ENCODE data around the gene CAMTA1. TPM values are rescaled to one million over a fixed set of nuclear protein-coding genes. Genes with fewer than 3 reads are reported as not detected.
"Not testable (repeated sequence)": the region's sequence is repeated elsewhere in the genome, so short reads cannot be mapped to it uniquely, and the experiment has no call there.

The CAMTA1 gene
- total RNA-seq, 1 donor from 2014 or later, result 38.1 TPM

- Histone ChIP-seq H3K4me1 (ENCODE audit: control insufficient read depth in 3 of 3, insufficient read depth in 3 of 3, low read length in 3 of 3) (no peaks in the 10 kb centered on the region), H3K9me3 (ENCODE audit: control insufficient read depth in 3 of 3, low read length in 3 of 3) (no peaks in the 10 kb centered on the region), H3K27ac (ENCODE audit: low read depth, low read length) (no peak overlapping the region)
Observed at GRCh38 chr1:7409278-7409677, 624.0 kb downstream of the CAMTA1 start.

GRCh38 chr1:7410156-7410555 is 624.9 kb downstream of the CAMTA1 start:
- H3K36me3 ChIP-seq (ENCODE audit: control insufficient read depth in 3 of 3, insufficient read depth in 3 of 3, low read length in 3 of 3), result no peaks in the 10 kb centered on the region
- no peak overlapping the region for H3K27ac ChIP-seq (ENCODE audit: low read depth, low read length)
- H3K9ac ChIP-seq (ENCODE audit: low read depth in 1 of 3, low read length in 3 of 3), result no peak overlapping the region

More at GRCh38 chr1:7409278-7409677, 624.0 kb downstream of the CAMTA1 start:
- H3K36me3 ChIP-seq (ENCODE audit: control insufficient read depth in 3 of 3, insufficient read depth in 3 of 3, low read length in 3 of 3), result no peaks in the 10 kb centered on the region
- peaks cover 0 to 6% (median 0%) of the 10 kb centered on the region in 3 donors for H3K27me3 ChIP-seq (ENCODE audit: control insufficient read depth in 3 of 3, insufficient read depth in 3 of 3, low read length in 3 of 3)
- no peak overlapping the region for H3K4me3 ChIP-seq (ENCODE audit: low read length in 3 of 3)
- H3K9ac ChIP-seq (ENCODE audit: low read depth in 1 of 3, low read length in 3 of 3), result no peak overlapping the region

DNA sequence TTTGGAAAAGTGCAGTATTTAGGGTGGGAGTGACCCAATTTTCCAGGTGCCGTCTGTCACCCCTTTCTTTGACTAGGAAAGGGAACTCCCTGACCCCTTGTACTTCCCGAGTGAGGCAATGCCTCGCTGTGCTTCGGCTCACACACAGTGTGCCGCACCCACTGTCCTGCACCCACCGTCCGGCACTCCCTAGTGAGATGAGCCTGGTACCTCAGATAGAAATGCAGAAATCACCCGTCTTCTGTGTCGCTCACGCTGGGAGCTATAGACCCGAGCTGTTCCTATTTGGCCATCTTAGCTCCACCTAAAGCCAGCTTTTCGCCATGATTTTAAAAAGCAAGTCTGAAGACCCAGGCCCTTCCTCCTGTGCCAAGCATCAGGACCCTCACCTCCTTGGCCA is 632.4 kb downstream of the CAMTA1 start:
- H3K4me3 ChIP-seq (ENCODE audit: low read length in 3 of 3); H3K4me1 ChIP-seq (ENCODE audit: control insufficient read depth in 3 of 3, insufficient read depth in 3 of 3, low read length in 3 of 3); H3K9me3 ChIP-seq (ENCODE audit: control insufficient read depth in 3 of 3, low read length in 3 of 3); H3K9ac ChIP-seq (ENCODE audit: low read depth in 1 of 3, low read length in 3 of 3); H3K27ac ChIP-seq (ENCODE audit: low read depth, low read length); H3K36me3 ChIP-seq (ENCODE audit: control insufficient read depth in 3 of 3, insufficient read depth in 3 of 3, low read length in 3 of 3); H3K27me3 ChIP-seq (ENCODE audit: control insufficient read depth in 3 of 3, insufficient read depth in 3 of 3, low read length in 3 of 3): not testable (repeated sequence)

More at GRCh38 chr1:7410156-7410555, 624.9 kb downstream of the CAMTA1 start:
- no peaks in the 10 kb centered on the region for H3K4me1 ChIP-seq (ENCODE audit: control insufficient read depth in 3 of 3, insufficient read depth in 3 of 3, low read length in 3 of 3)
- peaks cover 0 to 6% (median 0%) of the 10 kb centered on the region in 3 donors for H3K27me3 ChIP-seq (ENCODE audit: control insufficient read depth in 3 of 3, insufficient read depth in 3 of 3, low read length in 3 of 3)
- no peak overlapping the region for H3K4me3 ChIP-seq (ENCODE audit: low read length in 3 of 3)
- H3K9me3 ChIP-seq (ENCODE audit: control insufficient read depth in 3 of 3, low read length in 3 of 3), result no peaks in the 10 kb centered on the region

DNA sequence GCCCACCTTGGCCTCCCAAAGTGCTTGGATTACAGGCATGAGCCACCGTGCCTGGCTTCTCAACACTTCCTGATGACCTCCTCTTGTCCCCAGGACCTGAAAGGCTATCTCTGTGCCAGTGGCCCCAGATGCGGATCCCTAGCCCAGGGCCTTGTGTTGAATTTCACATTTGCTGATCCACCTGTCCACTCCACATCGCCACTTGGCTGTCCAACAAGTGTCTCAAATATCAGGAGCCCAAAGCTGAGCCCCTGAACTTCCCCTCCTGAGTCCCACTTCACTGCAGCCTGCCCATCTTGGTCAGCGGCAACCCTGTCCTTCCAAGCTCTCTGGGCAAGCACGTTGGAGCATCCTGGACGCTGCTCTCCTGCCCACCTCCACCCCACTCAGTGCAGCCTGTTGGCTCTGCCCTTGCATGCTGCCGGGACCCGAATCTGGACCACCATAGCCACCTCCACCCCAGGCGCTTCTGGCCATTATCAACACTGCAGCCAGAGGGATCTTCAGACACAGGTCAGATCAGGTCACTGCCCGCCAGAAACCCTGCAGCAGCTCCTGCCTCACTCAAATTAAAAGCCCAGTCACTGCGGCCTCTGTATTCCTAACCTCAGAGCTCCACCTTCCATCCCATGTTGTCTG is 633.3 kb downstream of the CAMTA1 start:
- no peaks in the 10 kb centered on the region for H3K27me3 ChIP-seq (ENCODE audit: control insufficient read depth in 3 of 3, insufficient read depth in 3 of 3, low read length in 3 of 3)
- H3K4me3 ChIP-seq (ENCODE audit: low read length in 3 of 3), result no peak overlapping the region
- no peaks in the 10 kb centered on the region for H3K36me3 ChIP-seq (ENCODE audit: control insufficient read depth in 3 of 3, insufficient read depth in 3 of 3, low read length in 3 of 3)
- no peak overlapping the region for H3K27ac ChIP-seq (ENCODE audit: low read depth, low read length)
- no peaks in the 10 kb centered on the region for H3K9me3 ChIP-seq (ENCODE audit: control insufficient read depth in 3 of 3, low read length in 3 of 3)
- no peak overlapping the region for H3K9ac ChIP-seq (ENCODE audit: low read depth in 1 of 3, low read length in 3 of 3)
- no peaks in the 10 kb centered on the region for H3K4me1 ChIP-seq (ENCODE audit: control insufficient read depth in 3 of 3, insufficient read depth in 3 of 3, low read length in 3 of 3)

- Histone ChIP-seq H3K36me3 (ENCODE audit: control insufficient read depth in 3 of 3, insufficient read depth in 3 of 3, low read length in 3 of 3) (no peaks in the 10 kb centered on the region), H3K9ac (ENCODE audit: low read depth in 1 of 3, low read length in 3 of 3) (no peak overlapping the region), H3K9me3 (ENCODE audit: control insufficient read depth in 3 of 3, low read length in 3 of 3) (no peaks in the 10 kb centered on the region), H3K27me3 (ENCODE audit: control insufficient read depth in 3 of 3, insufficient read depth in 3 of 3, low read length in 3 of 3) (no peaks in the 10 kb centered on the region), H3K27ac (ENCODE audit: low read depth, low read length) (no peak overlapping the region), H3K4me3 (ENCODE audit: low read length in 3 of 3) (no peak overlapping the region), H3K4me1 (ENCODE audit: control insufficient read depth in 3 of 3, insufficient read depth in 3 of 3, low read length in 3 of 3) (no peaks in the 10 kb centered on the region)
Observed at GRCh38 chr1:7420098-7420445, 634.8 kb downstream of the CAMTA1 start.

- H3K9me3 ChIP-seq (ENCODE audit: control insufficient read depth in 3 of 3, low read length in 3 of 3), result no peaks in the 10 kb centered on the region
- no peak overlapping the region for H3K9ac ChIP-seq (ENCODE audit: low read depth in 1 of 3, low read length in 3 of 3)
- H3K27me3 ChIP-seq (ENCODE audit: control insufficient read depth in 3 of 3, insufficient read depth in 3 of 3, low read length in 3 of 3), result no peaks in the 10 kb centered on the region
- no peak overlapping the region for H3K4me3 ChIP-seq (ENCODE audit: low read length in 3 of 3)
- no peaks in the 10 kb centered on the region for H3K4me1 ChIP-seq (ENCODE audit: control insufficient read depth in 3 of 3, insufficient read depth in 3 of 3, low read length in 3 of 3)
- no peak overlapping the region for H3K27ac ChIP-seq (ENCODE audit: low read depth, low read length)
- H3K36me3 ChIP-seq (ENCODE audit: control insufficient read depth in 3 of 3, insufficient read depth in 3 of 3, low read length in 3 of 3), result no peaks in the 10 kb centered on the region
Observed at GRCh38 chr1:7420470-7421100, 635.3 kb downstream of the CAMTA1 start.

- H3K27me3 ChIP-seq (ENCODE audit: control insufficient read depth in 3 of 3, insufficient read depth in 3 of 3, low read length in 3 of 3), result no peaks in the 10 kb centered on the region
- no peaks in the 10 kb centered on the region for H3K36me3 ChIP-seq (ENCODE audit: control insufficient read depth in 3 of 3, insufficient read depth in 3 of 3, low read length in 3 of 3)
- no peak overlapping the region for H3K4me3 ChIP-seq (ENCODE audit: low read length in 3 of 3)
- no peak overlapping the region for H3K27ac ChIP-seq (ENCODE audit: low read depth, low read length)
- H3K4me1 ChIP-seq (ENCODE audit: control insufficient read depth in 3 of 3, insufficient read depth in 3 of 3, low read length in 3 of 3), result no peaks in the 10 kb centered on the region
- H3K9ac ChIP-seq (ENCODE audit: low read depth in 1 of 3, low read length in 3 of 3), result no peak overlapping the region
- no peaks in the 10 kb centered on the region for H3K9me3 ChIP-seq (ENCODE audit: control insufficient read depth in 3 of 3, low read length in 3 of 3)
Observed at GRCh38 chr1:7421471-7422075, 636.3 kb downstream of the CAMTA1 start.

DNA sequence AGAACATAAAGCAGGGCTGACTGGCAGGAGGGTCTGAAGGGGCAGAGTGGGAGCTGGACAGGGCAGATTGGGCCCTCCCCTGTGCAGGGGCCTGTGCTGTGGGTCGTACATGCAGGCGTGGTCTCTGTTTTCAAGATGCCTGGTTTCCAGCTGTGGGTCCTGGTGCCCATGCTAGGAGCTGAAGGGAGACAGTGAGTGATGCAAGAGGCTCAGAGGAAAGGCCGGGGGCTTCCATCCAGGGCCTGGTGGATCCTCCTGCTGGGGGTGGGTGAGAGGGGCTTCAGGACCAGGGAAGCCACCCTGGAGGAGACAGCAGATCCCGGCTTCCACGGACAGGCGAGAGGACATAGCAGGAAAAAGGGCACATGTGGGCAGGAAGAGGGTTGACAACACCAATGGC is 636.8 kb downstream of the CAMTA1 start:
- Histone ChIP-seq H3K9ac (ENCODE audit: low read depth in 1 of 3, low read length in 3 of 3) (no peak overlapping the region), H3K27me3 (ENCODE audit: control insufficient read depth in 3 of 3, insufficient read depth in 3 of 3, low read length in 3 of 3) (no peaks in the 10 kb centered on the region), H3K27ac (ENCODE audit: low read depth, low read length) (no peak overlapping the region), H3K9me3 (ENCODE audit: control insufficient read depth in 3 of 3, low read length in 3 of 3) (no peaks in the 10 kb centered on the region), H3K36me3 (ENCODE audit: control insufficient read depth in 3 of 3, insufficient read depth in 3 of 3, low read length in 3 of 3) (no peaks in the 10 kb centered on the region), H3K4me1 (ENCODE audit: control insufficient read depth in 3 of 3, insufficient read depth in 3 of 3, low read length in 3 of 3) (no peaks in the 10 kb centered on the region), H3K4me3 (ENCODE audit: low read length in 3 of 3) (no peak overlapping the region)

GRCh38 chr1:7422561-7422960 is 637.3 kb downstream of the CAMTA1 start:
- H3K4me3 ChIP-seq (ENCODE audit: low read length in 3 of 3), result no peak overlapping the region
- H3K27ac ChIP-seq (ENCODE audit: low read depth, low read length), result no peak overlapping the region
- H3K4me1 ChIP-seq (ENCODE audit: control insufficient read depth in 3 of 3, insufficient read depth in 3 of 3, low read length in 3 of 3), result no peaks in the 10 kb centered on the region
- no peak overlapping the region for H3K9ac ChIP-seq (ENCODE audit: low read depth in 1 of 3, low read length in 3 of 3)
- no peaks in the 10 kb centered on the region for H3K9me3 ChIP-seq (ENCODE audit: control insufficient read depth in 3 of 3, low read length in 3 of 3)
- peaks cover 0 to under 1% (median under 1%) of the 10 kb centered on the region in 3 donors for H3K27me3 ChIP-seq (ENCODE audit: control insufficient read depth in 3 of 3, insufficient read depth in 3 of 3, low read length in 3 of 3)
- no peaks in the 10 kb centered on the region for H3K36me3 ChIP-seq (ENCODE audit: control insufficient read depth in 3 of 3, insufficient read depth in 3 of 3, low read length in 3 of 3)

- Histone ChIP-seq H3K27me3 (ENCODE audit: control insufficient read depth in 3 of 3, insufficient read depth in 3 of 3, low read length in 3 of 3) (peaks cover 0 to 4% (median 4%) of the 10 kb centered on the region in 3 donors), H3K9ac (ENCODE audit: low read depth in 1 of 3, low read length in 3 of 3) (no peak overlapping the region), H3K9me3 (ENCODE audit: control insufficient read depth in 3 of 3, low read length in 3 of 3) (no peaks in the 10 kb centered on the region), H3K4me1 (ENCODE audit: control insufficient read depth in 3 of 3, insufficient read depth in 3 of 3, low read length in 3 of 3) (peaks cover 0 to 2% (median 0%) of the 10 kb centered on the region in 3 donors), H3K4me3 (ENCODE audit: low read length in 3 of 3) (no peak overlapping the region), H3K36me3 (ENCODE audit: control insufficient read depth in 3 of 3, insufficient read depth in 3 of 3, low read length in 3 of 3) (no peaks in the 10 kb centered on the region), H3K27ac (ENCODE audit: low read depth, low read length) (no peak overlapping the region)
Observed at GRCh38 chr1:7422966-7423365, 637.7 kb downstream of the CAMTA1 start.
